CD4-positive, alpha-beta T cell treated with Interleukin-6 at 100 ng/mL for 8 hours (primary cell): ENCODE data around the gene SUSD3.

ENCODE experiments used
- DNase-seq: peaks from one replicate; pipeline ENCODE4 v3.0.0-alpha.2; 2020; ENCODE audit warnings: mixed read lengths, low spot score

The SUSD3 gene

GRCh38 chr9:93030642-93031628 is 27.6 kb upstream of the SUSD3 start:
- DNase-seq = no peak

- DNase-seq = no peak
Measured at GRCh38 chr9:93031629-93032430, 26.7 kb upstream of the SUSD3 start.

- no peak for DNase-seq
Measured at GRCh38 chr9:93032545-93032944, 26.0 kb upstream of the SUSD3 start.

GRCh38 chr9:93033531-93033930 is 25.0 kb upstream of the SUSD3 start:
- no peak for DNase-seq

GRCh38 chr9:93035106-93035660 is 23.3 kb upstream of the SUSD3 start:
- no peak for DNase-seq

- DNase-seq = no peak
Measured at GRCh38 chr9:93035821-93036351, 22.6 kb upstream of the SUSD3 start.

- DNase-seq = no peak
Measured at GRCh38 chr9:93036887-93037475, 21.5 kb upstream of the SUSD3 start.

- DNase-seq = no peak
Measured at GRCh38 chr9:93037476-93037971, 21.0 kb upstream of the SUSD3 start.

- no peak for DNase-seq
Measured at GRCh38 chr9:93038918-93039317, 19.6 kb upstream of the SUSD3 start.

GRCh38 chr9:93039456-93039855 is 19.0 kb upstream of the SUSD3 start:
- no peak for DNase-seq

- DNase-seq = no peak
Measured at GRCh38 chr9:93039976-93040375, 18.5 kb upstream of the SUSD3 start.

GRCh38 chr9:93040409-93040808 is 18.1 kb upstream of the SUSD3 start:
- DNase-seq = no peak

GRCh38 chr9:93041108-93041802 is 17.2 kb upstream of the SUSD3 start:
- no peak for DNase-seq

- no peak for DNase-seq
Measured at GRCh38 chr9:93043122-93043521, 15.4 kb upstream of the SUSD3 start.

GRCh38 chr9:93045521-93045920 is 13.0 kb upstream of the SUSD3 start:
- no peak for DNase-seq

GRCh38 chr9:93048566-93049448 is 9.7 kb upstream of the SUSD3 start:
- no peak for DNase-seq

- no peak for DNase-seq
Measured at GRCh38 chr9:93049491-93049890, 9.0 kb upstream of the SUSD3 start.

GRCh38 chr9:93050231-93050630 is 8.3 kb upstream of the SUSD3 start:
- DNase-seq = no peak

- DNase-seq = no peak
Measured at GRCh38 chr9:93051680-93052089, 6.8 kb upstream of the SUSD3 start.
